GM10248 (cell line): ENCODE measurements around the gene PRKG1.

ENCODE experiments used
- CTCF ChIA-PET: fragments of 300-600 bp; sonication (Branson Sonifier 250); formaldehyde crosslinking; extraction: SDS; loops from one replicate; lab custom pipeline; 2021; ENCODE audit warnings: antibody characterized with exemption; lab: Yijun Ruan, JAX
- POLR2A ChIA-PET: fragments of 350-650 bp; sonication (Branson Sonifier 250); formaldehyde crosslinking; extraction: SDS; loops from one replicate; lab custom pipeline; 2020; ENCODE audit warnings: antibody characterized with exemption; lab: Yijun Ruan, JAX
- DNase-seq: peaks from one replicate; pipeline ENCODE4 v3.0.0; 2012; ENCODE audit errors: extremely low spot score
- TF ChIP-seq, protein P1 (sequence below): IDR thresholded peaks from 2 replicates; pipeline ENCODE4 v1.5.1; 2012; ENCODE audit warnings: mild to moderate bottlenecking, low read depth; ENCODE audit errors: extremely low read depth, missing control alignments, control extremely low read depth

The PRKG1 gene

DNA sequence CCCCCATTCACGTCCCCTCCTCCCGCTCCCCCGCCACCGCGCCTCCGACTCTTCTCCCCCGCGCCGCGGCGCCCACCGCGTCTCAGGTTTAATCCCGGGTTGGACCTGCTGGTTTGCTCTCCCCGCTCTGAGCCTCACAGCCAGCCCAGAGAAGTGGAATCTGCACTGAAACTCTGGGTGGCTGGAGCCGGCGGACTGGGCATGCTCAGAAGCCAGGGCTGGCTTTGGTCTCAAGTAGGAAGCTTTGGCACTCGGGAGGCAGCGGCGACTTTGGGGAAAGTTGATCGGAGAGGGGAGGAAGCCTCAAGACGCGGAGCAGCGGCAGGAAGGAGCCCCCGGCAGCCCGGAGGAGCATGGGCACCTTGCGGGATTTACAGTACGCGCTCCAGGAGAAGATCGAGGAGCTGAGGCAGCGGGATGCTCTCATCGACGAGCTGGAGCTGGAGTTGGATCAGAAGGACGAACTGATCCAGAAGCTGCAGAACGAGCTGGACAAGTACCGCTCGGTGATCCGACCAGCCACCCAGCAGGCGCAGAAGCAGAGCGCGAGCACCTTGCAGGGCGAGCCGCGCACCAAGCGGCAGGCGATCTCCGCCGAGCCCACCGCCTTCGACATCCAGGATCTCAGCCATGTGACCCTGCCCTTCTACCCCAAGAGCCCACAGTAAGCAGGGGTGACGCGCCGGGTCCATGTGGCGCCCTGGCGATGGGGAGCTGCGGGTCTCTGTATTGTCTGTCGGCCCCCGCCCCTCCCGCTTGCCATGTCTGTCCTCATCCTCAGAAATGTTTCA, at the start of gene PRKG1:
Gene PRKG1 (plus strand): TSS at position 250 of the 791 bp plus-strand sequence.
- DNase-seq = peak; percentile 16
- POLR2A ChIA-PET = no interaction called here
- TF ChIP-seq, protein P1, sequence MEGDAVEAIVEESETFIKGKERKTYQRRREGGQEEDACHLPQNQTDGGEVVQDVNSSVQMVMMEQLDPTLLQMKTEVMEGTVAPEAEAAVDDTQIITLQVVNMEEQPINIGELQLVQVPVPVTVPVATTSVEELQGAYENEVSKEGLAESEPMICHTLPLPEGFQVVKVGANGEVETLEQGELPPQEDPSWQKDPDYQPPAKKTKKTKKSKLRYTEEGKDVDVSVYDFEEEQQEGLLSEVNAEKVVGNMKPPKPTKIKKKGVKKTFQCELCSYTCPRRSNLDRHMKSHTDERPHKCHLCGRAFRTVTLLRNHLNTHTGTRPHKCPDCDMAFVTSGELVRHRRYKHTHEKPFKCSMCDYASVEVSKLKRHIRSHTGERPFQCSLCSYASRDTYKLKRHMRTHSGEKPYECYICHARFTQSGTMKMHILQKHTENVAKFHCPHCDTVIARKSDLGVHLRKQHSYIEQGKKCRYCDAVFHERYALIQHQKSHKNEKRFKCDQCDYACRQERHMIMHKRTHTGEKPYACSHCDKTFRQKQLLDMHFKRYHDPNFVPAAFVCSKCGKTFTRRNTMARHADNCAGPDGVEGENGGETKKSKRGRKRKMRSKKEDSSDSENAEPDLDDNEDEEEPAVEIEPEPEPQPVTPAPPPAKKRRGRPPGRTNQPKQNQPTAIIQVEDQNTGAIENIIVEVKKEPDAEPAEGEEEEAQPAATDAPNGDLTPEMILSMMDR = no peak
- CTCF ChIA-PET = interaction anchor here (1.0 kb wide), 1 partner anchor 9 kb away, joined by 3 read pairs; no protein-coding TSS in a partner anchor

DNA sequence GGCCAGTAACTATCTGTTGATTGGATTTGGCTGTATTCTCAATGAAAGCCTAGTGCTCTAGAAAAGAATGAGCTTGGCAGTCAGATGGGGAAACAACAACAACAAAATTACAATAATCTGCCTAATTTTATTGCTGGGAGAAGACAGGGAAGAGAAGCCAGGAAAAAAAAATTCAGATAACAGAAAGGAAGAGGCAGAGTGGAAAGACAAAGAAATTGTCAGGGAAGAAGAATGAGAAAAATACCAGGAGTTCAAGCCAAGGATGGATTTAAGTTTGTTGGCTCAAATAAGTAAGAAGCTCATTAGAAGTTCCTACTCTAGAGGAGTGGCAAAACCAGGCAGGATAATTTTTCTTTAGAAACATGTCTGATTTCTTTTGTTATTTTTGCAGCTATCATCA, 45.9 kb upstream of the PRKG1 start:
- no peak for DNase-seq
- TF ChIP-seq, protein P1 = no peak
- CTCF ChIA-PET = interaction anchor here (1.2 to 1.7 kb wide), 2 partner anchors 8 to 23 kb away, joined by 3 to 4 read pairs; no protein-coding TSS in a partner anchor
- POLR2A ChIA-PET = no interaction called here

DNA sequence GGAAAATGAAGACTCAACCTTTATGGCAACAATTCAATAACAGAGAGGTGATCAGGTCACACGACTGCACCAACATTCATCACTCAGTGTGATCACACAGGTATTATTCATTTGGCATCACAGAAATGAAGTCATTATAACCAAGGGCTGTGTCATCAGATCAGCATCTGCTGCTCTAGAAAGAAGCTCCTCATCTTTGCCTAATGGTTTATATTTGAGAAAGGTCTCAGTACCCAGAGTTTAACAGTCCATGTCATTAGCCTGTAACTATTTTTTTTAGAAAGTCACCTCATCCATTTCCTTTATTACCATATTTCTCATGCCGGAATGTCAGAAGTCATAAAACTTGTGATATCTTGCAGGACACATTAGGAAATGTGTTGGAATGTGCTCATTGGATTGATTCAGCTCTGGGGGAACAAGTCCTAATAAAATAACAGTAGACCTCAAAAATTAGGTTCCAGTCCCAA, 45.1 kb upstream of the PRKG1 start:
- CTCF ChIA-PET = interaction anchor here (1.2 to 1.7 kb wide), 2 partner anchors 9 to 23 kb away, joined by 3 to 4 read pairs; no protein-coding TSS in a partner anchor
- TF ChIP-seq, protein P1 = no peak
- DNase-seq = no peak
- POLR2A ChIA-PET = no interaction called here

DNA sequence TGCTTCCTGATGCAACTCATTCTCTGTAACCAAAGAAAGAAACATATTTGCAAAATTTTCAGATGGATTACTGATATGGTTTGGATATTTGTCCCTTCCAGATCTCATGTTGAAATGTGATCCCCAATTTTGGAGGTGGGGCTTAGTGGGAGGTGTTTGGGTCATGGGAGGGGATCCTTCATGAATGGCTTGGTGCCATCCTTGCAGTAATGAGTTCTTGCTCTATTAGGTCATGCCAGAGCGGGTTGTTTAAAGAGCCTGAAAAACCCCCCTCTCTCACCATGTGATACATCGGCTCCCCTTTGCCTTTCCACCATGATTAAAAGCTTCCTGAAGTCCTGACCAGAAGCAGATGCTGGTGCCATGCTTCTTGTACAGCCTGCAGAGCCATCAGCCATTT, 43.8 kb upstream of the PRKG1 start:
- ChIA-PET CTCF (no interaction called here), POLR2A (no interaction called here)
- no peak for DNase-seq
- TF ChIP-seq, protein P1 = no peak

DNA sequence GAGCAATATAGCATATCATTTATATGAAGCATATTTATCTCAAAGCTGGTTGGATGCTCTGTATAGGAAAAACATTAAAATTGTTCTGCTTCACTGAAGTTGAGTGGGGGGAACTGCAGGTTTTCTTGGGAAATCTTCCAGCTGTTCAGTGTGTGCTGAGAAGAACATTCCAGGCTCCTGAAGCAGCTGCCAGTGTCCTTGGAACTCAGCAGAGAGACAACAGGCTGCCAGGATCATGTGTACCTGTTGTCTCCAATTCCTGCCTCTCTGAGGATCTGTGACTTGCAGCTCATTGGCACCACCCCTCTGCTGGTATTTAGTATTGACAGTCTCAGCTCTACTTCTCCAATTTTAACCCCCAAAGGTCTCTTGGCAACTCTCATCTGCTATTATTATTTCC, 42.3 kb upstream of the PRKG1 start:
- no peak for DNase-seq
- CTCF ChIA-PET = interaction anchor here (1.2 kb wide), 1 partner anchor 9 kb away, joined by 4 read pairs; no protein-coding TSS in a partner anchor

DNA sequence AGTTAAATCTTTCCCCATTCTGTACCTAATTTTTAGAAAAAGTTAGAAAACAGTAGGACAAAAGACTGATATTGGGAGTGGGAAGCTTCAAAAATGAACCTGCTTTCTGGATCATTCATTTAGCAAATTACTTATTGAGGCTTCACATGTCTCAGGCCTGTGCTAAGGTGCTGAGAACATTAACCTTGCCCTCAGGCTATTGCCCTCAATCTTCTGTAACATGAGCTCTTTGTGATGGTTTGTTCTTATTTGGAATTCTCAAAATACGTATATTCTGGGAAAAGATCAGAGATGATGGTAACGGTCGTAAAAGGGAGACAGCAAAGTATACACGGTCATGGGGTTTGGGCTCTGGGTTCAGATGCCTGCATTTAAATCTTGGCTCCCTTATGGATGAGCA, 39.5 kb upstream of the PRKG1 start:
- POLR2A ChIA-PET = no interaction called here
- CTCF ChIA-PET = no interaction called here
- TF ChIP-seq, protein P1 = no peak
- DNase-seq = no peak

More for the DNA sequence above, 42.3 kb upstream of the PRKG1 start:
- TF ChIP-seq, protein P1 = no peak
- POLR2A ChIA-PET = no interaction called here
